ENCODE results near the gene MAP7D2. TPM values are rescaled to one million over a fixed set of nuclear protein-coding genes. Genes with fewer than 3 reads are reported as not detected.

Gene MAP7D2
- total RNA-seq, 1 experiment from 2014 or later, result 4.0 TPM

DNA sequence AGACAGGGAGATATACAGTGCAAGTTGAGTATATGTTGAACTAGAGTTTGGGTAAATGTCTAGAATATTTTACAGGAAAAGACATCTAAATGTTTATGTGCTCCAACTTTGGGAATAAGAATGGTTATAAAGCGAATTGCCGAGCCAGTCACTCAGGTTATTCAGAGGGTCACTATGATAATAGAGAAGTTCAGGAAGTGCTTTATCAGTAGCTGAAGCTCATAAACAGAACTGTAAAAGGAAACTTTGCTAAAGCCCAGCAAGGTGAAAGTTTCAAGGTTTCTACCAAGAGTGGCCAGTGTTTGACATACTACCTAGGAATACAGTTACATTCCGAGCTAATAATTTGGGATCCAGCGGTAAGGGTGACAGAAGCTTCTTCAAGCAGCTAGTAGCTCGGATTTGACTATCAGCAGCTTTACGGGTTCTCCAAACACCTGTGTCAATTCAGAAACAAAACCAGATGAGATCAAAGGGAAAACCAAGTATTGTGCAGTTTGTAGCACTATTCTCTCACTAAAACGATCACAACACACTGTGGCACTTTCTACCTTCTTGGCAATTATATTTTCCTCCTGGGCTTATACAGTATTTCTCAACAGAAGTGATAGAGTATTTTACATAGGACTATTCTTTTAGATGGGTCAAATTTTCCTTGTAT lies 108.6 kb downstream of the MAP7D2 start:
- H3K4me3 Mint-ChIP-seq (ENCODE audit: low read depth, unreplicated experiment), result no peak overlapping the region
- intact Hi-C loops (cut with micrococcal nuclease; ENCODE audit: unreplicated experiment), result no loop called here
- no TSS peak for BruUV-seq (replicated peaks)
- no peaks in the 10 kb centered on the region for H3K27me3 Mint-ChIP-seq (ENCODE audit: unreplicated experiment)
- no peaks in the 10 kb centered on the region for H3K36me3 Mint-ChIP-seq (ENCODE audit: insufficient read depth, unreplicated experiment)
- TF ChIP-seq, protein P1, sequence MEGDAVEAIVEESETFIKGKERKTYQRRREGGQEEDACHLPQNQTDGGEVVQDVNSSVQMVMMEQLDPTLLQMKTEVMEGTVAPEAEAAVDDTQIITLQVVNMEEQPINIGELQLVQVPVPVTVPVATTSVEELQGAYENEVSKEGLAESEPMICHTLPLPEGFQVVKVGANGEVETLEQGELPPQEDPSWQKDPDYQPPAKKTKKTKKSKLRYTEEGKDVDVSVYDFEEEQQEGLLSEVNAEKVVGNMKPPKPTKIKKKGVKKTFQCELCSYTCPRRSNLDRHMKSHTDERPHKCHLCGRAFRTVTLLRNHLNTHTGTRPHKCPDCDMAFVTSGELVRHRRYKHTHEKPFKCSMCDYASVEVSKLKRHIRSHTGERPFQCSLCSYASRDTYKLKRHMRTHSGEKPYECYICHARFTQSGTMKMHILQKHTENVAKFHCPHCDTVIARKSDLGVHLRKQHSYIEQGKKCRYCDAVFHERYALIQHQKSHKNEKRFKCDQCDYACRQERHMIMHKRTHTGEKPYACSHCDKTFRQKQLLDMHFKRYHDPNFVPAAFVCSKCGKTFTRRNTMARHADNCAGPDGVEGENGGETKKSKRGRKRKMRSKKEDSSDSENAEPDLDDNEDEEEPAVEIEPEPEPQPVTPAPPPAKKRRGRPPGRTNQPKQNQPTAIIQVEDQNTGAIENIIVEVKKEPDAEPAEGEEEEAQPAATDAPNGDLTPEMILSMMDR (IDR thresholded peaks at IDR 0.05; ENCODE audit: unreplicated experiment), result no peak
- H3K27ac Mint-ChIP-seq (ENCODE audit: unreplicated experiment), result no peak overlapping the region
- no peak for DNase-seq
- H3K4me1 Mint-ChIP-seq (ENCODE audit: low read depth, unreplicated experiment), result no peaks in the 10 kb centered on the region
- H3K9me3 Mint-ChIP-seq (ENCODE audit: low read depth, unreplicated experiment), result no peaks in the 10 kb centered on the region
- CTCF ChIA-PET, result no interaction called here

DNA sequence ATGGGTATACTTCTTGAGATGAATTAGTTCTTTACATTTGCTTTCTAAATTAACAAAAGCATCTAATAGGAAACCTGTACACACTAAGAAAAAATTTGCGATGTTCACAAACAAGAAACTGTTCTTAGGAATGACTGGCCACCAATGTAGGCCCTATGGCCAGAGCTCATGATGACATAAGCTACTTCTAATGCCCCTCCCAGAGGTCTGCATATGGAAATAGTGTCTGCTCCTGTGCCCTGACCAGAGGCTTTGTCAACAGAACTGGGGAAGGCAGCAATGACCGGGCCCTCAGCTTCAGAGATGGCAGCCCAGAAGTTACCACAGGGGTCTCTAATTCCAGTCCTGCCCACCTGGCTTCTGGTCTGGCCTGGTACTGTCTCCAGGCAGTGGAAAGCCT lies 110.8 kb downstream of the MAP7D2 start:
- DNase-seq, result no peak
- Mint-ChIP-seq H3K27me3 (ENCODE audit: unreplicated experiment) (no peaks in the 10 kb centered on the region), H3K36me3 (ENCODE audit: insufficient read depth, unreplicated experiment) (no peaks in the 10 kb centered on the region), H3K4me3 (ENCODE audit: low read depth, unreplicated experiment) (no peak overlapping the region), H3K27ac (ENCODE audit: unreplicated experiment) (no peak overlapping the region), H3K9me3 (ENCODE audit: low read depth, unreplicated experiment) (no peaks in the 10 kb centered on the region), H3K4me1 (ENCODE audit: low read depth, unreplicated experiment) (no peaks in the 10 kb centered on the region)
- intact Hi-C loops (cut with micrococcal nuclease; ENCODE audit: unreplicated experiment), result no loop called here
- CTCF ChIA-PET, result no interaction called here
- TF ChIP-seq, protein P1 (IDR thresholded peaks at IDR 0.05; ENCODE audit: unreplicated experiment), result no peak
- no TSS peak for BruUV-seq (replicated peaks)

DNA sequence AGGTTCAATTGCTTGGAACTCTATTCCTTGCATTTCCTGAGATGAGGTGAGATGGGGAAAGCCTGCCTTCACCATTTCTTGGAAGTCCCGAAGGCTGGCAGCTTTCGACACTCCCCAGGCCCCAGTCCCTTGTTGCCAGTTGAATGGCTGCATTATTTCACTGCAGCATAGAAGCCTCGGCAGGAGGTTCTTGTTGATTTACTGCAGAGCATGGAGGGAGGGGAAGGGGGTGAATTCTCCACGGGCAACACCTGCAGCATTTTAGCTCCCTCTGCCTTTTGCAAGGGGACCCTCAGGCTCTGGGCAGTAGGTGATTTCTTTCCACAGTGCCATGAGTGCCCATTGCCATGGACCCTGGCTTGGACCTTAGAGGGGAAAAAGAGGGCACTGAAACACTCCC lies 115.1 kb downstream of the MAP7D2 start:
- Mint-ChIP-seq H3K27me3 (ENCODE audit: unreplicated experiment) (no peaks in the 10 kb centered on the region), H3K27ac (ENCODE audit: unreplicated experiment) (no peak overlapping the region), H3K4me3 (ENCODE audit: low read depth, unreplicated experiment) (no peak overlapping the region), H3K36me3 (ENCODE audit: insufficient read depth, unreplicated experiment) (no peaks in the 10 kb centered on the region), H3K4me1 (ENCODE audit: low read depth, unreplicated experiment) (no peaks in the 10 kb centered on the region), H3K9me3 (ENCODE audit: low read depth, unreplicated experiment) (no peaks in the 10 kb centered on the region)
- TF ChIP-seq, protein P1 (IDR thresholded peaks at IDR 0.05; ENCODE audit: unreplicated experiment), result no peak
- CTCF ChIA-PET, result no interaction called here
- no TSS peak for BruUV-seq (replicated peaks)
- DNase-seq, result no peak
- intact Hi-C loops (cut with micrococcal nuclease; ENCODE audit: unreplicated experiment), result no loop called here

DNA sequence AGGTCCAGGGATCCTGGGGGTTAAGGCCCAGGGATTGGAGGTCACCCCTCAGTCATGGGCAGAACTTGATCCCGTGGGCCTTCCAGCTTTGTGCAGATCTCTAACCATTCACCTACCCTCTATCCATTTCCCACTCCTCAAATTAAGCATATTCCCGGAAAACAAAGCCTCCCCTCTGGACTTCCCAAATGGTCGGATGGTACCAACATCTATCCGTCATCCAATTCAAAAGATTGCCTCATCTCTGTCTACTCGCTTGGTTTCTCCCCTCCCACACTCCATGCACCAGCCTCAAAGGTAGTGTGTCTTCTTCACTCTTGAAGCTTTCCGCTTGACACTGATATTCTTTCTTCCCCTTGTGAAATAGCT lies 125.4 kb downstream of the MAP7D2 start:
- H3K27ac Mint-ChIP-seq (ENCODE audit: unreplicated experiment), result no peak overlapping the region
- no peaks in the 10 kb centered on the region for H3K9me3 Mint-ChIP-seq (ENCODE audit: low read depth, unreplicated experiment)
- peaks cover 9% of the 10 kb centered on the region for H3K4me1 Mint-ChIP-seq (ENCODE audit: low read depth, unreplicated experiment)
- peak overlapping the region; percentile 71 for H3K4me3 Mint-ChIP-seq (ENCODE audit: low read depth, unreplicated experiment)
- no TSS peak for BruUV-seq (replicated peaks)
- CTCF ChIA-PET, result interaction anchor here (1.3 kb wide), 1 partner anchor 76 kb away, joined by 6 read pairs; no protein-coding TSS in a partner anchor
- H3K36me3 Mint-ChIP-seq (ENCODE audit: insufficient read depth, unreplicated experiment), result peaks cover 13% of the 10 kb centered on the region
- no peak for DNase-seq
- TF ChIP-seq, protein P1 (IDR thresholded peaks at IDR 0.05; ENCODE audit: unreplicated experiment), result no peak
- H3K27me3 Mint-ChIP-seq (ENCODE audit: unreplicated experiment), result peaks cover 13% of the 10 kb centered on the region
- intact Hi-C loops (cut with micrococcal nuclease; ENCODE audit: unreplicated experiment), result loop anchor here (2.0 kb wide), 2 partner anchors 75 to 85 kb away; no protein-coding TSS in a partner anchor

Data from Calu3 (cell line).